IPS-15b (cell line): ENCODE measurements around the gene GAK.

Experiments used
- H3K27me3 ChIP-seq: one replicate; pipeline ENCODE4 v1.6.1; 2013; ENCODE audit warnings: low read length; ENCODE audit not compliant: control insufficient read depth, insufficient read depth
- H3K36me3 ChIP-seq: one replicate; pipeline ENCODE4 v1.6.1; 2013; ENCODE audit warnings: low read length; ENCODE audit not compliant: control insufficient read depth, insufficient read depth
- H3K4me1 ChIP-seq: one replicate; pipeline ENCODE4 v1.6.1; 2013; ENCODE audit warnings: mild to moderate bottlenecking, low read length; ENCODE audit not compliant: control insufficient read depth, insufficient read depth
- H3K4me3 ChIP-seq: one replicate; pipeline ENCODE4 v1.5.1; 2013; ENCODE audit warnings: low read depth, low read length
- H3K9ac ChIP-seq: one replicate; pipeline ENCODE4 v1.6.1; 2013; ENCODE audit warnings: low read depth, mild to moderate bottlenecking, low read length
- H3K9me3 ChIP-seq: one replicate; pipeline ENCODE4 v1.6.1; 2013; ENCODE audit warnings: mild to moderate bottlenecking, low read length; ENCODE audit not compliant: control insufficient read depth, insufficient read depth

Gene GAK

GRCh38 chr4:850323-850945 is 81.7 kb downstream of the GAK start:
- Histone ChIP-seq H3K9ac (no peak overlapping the region), H3K9me3 (no peaks in the 10 kb centered on the region), H3K36me3 (peaks cover 30% of the 10 kb centered on the region), H3K27me3 (no peaks in the 10 kb centered on the region), H3K4me3 (no peak overlapping the region), H3K4me1 (no peaks in the 10 kb centered on the region)

DNA sequence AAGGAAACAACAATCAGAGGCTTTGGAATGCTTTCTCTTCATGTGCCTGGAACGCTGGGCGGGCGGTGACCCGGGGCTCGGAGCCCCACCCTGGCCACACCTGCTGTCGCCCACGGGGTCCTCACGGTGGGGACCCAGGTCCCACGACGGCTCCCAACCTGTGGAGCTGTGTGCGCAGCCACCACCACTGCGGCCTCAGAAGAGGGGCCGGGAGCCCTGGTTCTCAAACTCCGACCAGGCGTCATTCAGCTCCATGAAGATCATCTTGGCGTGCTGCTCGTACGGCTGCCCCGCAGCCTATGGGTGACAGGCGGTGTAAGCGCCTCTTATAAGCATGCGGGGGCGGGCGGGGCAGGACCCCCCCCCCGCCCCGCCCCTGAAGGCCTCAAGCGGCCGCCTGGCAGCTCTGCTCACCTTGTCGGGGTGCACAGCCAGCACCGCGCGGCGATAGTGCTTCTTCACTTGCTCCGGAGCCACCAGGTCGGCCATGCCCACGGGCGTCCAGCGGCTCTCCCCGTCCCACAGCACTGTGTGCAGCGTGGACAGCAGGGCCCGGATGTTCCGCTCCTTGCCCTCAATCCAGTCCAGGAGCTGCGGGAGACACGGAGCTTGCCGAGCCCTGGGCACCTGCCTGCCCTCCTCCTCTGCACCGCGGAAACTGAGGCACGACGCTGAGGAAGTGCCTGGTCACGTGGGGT is 82.5 kb downstream of the GAK start:
- Histone ChIP-seq H3K36me3 (peaks cover 30% of the 10 kb centered on the region), H3K4me3 (no peak overlapping the region)

DNA sequence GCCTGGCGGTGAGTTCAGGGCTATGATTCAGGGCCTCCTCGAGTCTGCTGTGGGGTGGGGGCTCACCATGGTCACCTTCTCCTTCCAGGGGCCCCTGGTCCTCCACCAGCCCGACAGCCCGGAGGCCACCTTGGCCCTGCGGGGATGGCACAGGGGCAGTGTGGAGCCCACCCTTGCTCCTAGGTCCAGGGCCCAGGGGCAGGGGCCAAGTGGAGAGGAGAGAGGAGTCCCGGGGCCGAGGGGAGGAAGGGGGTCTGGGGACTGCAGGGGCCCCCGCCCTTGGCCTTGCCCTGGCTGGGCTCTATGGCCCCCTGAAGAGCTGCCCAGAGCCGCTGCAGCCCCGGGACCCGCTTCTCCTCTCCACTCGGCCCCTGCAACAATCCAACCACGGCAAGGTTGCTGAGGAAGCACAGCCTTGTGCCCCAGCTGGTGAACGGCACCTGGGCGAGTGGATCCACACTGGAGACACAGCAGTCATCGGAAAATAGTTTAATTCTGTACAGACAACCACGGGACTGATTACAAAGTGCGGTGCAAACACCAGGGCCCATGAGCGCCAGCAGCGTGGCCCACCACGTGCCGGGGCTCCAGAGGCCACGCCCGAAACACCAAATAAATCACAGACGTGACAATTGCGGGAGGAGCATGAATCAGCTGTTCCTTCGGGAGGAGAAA is 83.2 kb downstream of the GAK start:
- Histone ChIP-seq H3K4me3 (no peak overlapping the region), H3K36me3 (peaks cover 30% of the 10 kb centered on the region), H3K9ac (no peak overlapping the region), H3K27me3 (no peaks in the 10 kb centered on the region), H3K9me3 (no peaks in the 10 kb centered on the region), H3K4me1 (no peaks in the 10 kb centered on the region)

More for the DNA sequence above, 82.5 kb downstream of the GAK start:
- no peaks in the 10 kb centered on the region for H3K9me3 ChIP-seq
- H3K9ac ChIP-seq, result no peak overlapping the region
- H3K4me1 ChIP-seq, result no peaks in the 10 kb centered on the region
- H3K27me3 ChIP-seq, result no peaks in the 10 kb centered on the region

DNA sequence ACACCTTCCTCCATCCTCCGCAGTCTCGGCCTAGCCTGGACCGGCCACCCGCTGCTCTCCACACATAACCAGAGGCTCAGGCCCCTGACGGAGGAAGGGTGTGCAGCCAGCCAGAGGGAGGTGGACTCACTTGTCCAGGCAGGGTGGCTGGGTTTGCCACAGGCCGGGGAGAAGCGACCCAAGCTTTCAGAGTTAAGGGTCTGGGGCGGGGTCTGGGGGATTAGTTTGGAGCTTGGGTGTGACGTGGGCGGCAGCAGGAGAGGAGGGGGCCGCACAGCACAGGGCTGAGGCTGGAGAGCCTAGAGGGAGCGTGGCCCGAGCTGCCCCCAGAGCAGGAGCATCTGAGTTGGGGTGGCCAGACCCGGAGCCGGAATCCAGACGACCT is 83.8 kb downstream of the GAK start:
- Histone ChIP-seq H3K27me3 (no peaks in the 10 kb centered on the region), H3K36me3 (peaks cover 32% of the 10 kb centered on the region), H3K9me3 (no peaks in the 10 kb centered on the region), H3K9ac (no peak overlapping the region), H3K4me1 (no peaks in the 10 kb centered on the region), H3K4me3 (no peak overlapping the region)

DNA sequence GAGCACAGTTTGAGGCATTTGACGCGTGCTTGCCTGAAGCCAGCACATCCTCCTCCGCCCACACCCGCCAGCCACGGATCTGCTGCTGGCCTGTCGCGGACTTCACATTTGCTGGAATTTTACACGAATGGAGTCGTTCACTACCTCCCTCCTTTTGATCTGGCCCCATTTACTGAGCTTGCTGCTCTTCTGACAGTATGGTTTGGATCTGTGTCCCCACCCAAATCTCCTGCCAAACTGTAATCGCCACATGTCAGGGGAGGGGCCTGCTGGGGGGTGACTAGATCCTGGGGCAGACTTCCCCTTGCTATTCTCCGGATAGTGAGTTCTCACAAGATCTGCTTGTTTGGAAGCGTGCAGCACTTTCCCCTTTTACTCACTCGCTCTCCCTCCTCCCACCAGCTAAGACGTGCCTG is 86.3 kb downstream of the GAK start:
- H3K27me3 ChIP-seq, result no peaks in the 10 kb centered on the region

GRCh38 chr4:845233-845835 is 86.8 kb downstream of the GAK start:
- Histone ChIP-seq H3K4me1 (no peaks in the 10 kb centered on the region), H3K9ac (no peak overlapping the region), H3K9me3 (no peaks in the 10 kb centered on the region), H3K4me3 (no peak overlapping the region), H3K27me3 (no peaks in the 10 kb centered on the region), H3K36me3 (peaks cover 17% of the 10 kb centered on the region)

More for the DNA sequence above, 86.3 kb downstream of the GAK start:
- no peaks in the 10 kb centered on the region for H3K9me3 ChIP-seq
- H3K9ac ChIP-seq, result no peak overlapping the region
- H3K4me3 ChIP-seq, result no peak overlapping the region
- H3K36me3 ChIP-seq, result peaks cover 18% of the 10 kb centered on the region
- H3K4me1 ChIP-seq, result no peaks in the 10 kb centered on the region

DNA sequence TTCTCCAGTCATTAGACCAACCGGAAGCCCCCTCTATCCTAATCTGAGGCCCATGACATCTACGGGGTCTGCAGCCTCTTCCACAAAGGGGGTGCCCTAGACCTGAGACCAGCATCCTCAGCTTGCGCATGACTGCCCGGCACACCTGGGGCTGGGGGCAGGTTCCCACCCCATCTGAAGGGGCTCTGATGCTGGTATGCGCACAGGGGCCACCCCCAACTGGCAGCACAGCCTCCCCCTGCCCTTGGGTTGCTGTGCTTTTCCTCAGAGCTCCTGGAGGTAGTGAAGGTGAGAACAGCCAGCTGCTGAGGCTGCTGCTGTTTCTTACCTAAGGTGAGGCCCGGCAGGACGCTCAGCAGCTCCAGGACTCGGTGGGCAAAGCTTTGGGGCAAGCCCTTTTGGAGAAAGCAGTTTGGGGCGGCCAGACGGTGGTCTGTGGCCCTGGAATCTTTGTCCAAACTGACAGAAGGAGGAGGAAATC is 87.3 kb downstream of the GAK start:
- Histone ChIP-seq H3K9me3 (no peaks in the 10 kb centered on the region), H3K4me1 (no peaks in the 10 kb centered on the region), H3K9ac (no peak overlapping the region), H3K27me3 (no peaks in the 10 kb centered on the region), H3K36me3 (peaks cover 13% of the 10 kb centered on the region), H3K4me3 (no peak overlapping the region)

- no peaks in the 10 kb centered on the region for H3K27me3 ChIP-seq
- H3K36me3 ChIP-seq, result peaks cover 2% of the 10 kb centered on the region
- H3K4me3 ChIP-seq, result no peak overlapping the region
- no peaks in the 10 kb centered on the region for H3K4me1 ChIP-seq
- H3K9me3 ChIP-seq, result peaks cover 4% of the 10 kb centered on the region
- H3K9ac ChIP-seq, result no peak overlapping the region
Observed at GRCh38 chr4:839675-840443, 92.3 kb downstream of the GAK start.

- Histone ChIP-seq H3K9ac (no peak overlapping the region), H3K4me3 (no peak overlapping the region), H3K9me3 (peaks cover 4% of the 10 kb centered on the region), H3K4me1 (no peaks in the 10 kb centered on the region), H3K36me3 (no peaks in the 10 kb centered on the region), H3K27me3 (no peaks in the 10 kb centered on the region)
Observed at GRCh38 chr4:837772-838171, 94.3 kb downstream of the GAK start.

DNA sequence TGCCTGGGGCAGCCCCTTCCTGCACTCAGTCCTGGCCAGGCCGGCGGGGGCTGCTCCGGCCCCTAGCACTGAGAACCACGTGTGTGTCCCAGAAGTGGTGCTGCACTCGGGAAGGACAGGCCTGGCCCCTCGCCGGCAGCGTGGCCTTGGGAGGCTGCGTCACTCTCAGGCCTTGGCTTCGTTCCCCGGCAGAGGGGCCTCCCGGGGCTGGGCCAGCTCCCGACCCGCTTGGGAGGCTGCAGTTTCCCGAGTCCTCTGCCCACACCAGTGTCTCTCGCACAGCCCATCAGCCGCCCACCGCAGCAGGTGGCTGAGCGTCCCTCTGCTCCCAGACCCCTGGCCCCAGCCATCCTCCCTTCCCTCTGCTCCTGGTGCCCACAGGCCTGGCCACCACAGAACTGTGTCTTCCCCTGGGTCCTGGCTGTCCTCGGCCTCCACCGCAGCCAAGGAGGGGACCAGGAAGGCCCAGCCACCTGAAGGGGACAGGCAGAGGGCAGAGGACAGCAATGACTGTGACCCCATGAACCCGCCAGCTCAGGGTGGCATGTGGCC is 95.3 kb downstream of the GAK start:
- Histone ChIP-seq H3K9me3 (peaks cover 4% of the 10 kb centered on the region), H3K4me3 (no peak overlapping the region), H3K9ac (no peak overlapping the region), H3K36me3 (no peaks in the 10 kb centered on the region), H3K27me3 (no peaks in the 10 kb centered on the region), H3K4me1 (no peaks in the 10 kb centered on the region)

DNA sequence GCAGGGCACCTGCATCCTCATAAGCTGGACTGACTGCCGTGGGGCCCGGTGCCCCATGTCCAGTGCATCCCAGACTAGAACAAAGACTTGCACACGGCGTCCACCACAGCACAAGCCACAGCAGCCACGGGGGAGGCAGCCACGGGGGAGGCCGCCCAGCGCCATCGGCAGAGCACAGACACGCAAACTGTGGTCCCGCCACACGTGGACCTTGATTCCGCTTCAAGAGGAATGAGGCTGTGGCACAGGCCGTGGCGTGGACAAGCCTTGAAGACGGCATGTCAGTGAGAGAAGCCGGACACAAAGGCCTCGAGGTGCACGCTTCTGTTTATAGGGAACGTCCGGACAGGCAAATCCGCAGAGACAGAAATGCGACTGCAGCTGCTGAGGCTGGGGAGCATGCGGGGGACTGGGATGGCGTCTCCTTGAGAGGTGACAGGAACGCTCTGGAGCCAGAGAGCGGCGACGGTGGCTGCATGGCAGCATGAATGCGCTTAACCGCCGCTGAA is 96.1 kb downstream of the GAK start:
- H3K27me3 ChIP-seq, result no peaks in the 10 kb centered on the region
- H3K4me3 ChIP-seq, result no peak overlapping the region
- no peaks in the 10 kb centered on the region for H3K36me3 ChIP-seq
- peaks cover 4% of the 10 kb centered on the region for H3K9me3 ChIP-seq
- H3K4me1 ChIP-seq, result no peaks in the 10 kb centered on the region
- no peak overlapping the region for H3K9ac ChIP-seq
